ENCODE measurements around the gene USP16. TPM values are rescaled to one million over a fixed set of nuclear protein-coding genes. Genes with fewer than 3 reads are reported as not detected.

USP16 gene
- total RNA-seq, 1 donor from 2014 or later = 33.4 TPM

DNA sequence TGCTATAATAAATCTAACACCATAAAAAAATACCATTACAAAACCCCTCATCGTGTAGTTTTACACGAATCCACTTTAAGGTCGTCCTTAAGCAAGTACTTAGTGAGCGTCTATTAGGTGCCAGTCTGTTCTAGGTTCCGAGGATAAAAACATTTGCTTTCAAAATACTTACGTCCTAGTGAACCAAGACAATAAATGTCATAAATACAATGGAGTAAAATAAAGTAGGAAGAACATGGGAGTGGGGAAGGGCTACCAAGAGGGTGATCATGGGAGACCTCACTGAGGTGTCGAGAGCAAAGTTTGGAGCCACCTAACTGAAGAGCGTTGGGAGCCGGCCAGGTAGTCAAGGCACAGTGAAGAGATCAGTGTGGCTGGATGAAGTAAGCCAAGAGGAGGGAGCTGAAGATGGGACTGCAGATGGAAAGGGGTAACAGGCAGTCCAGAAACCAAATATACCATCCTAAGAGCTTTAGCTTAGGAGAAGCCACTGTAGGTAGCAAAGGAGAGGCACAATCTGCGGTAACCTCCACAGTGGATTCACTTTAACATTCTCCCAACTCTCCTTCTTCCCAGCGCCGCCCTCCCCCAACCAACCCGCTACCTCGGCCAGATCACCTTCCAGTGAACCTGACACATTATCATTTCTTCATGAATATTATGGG, 32.5 kb upstream of the USP16 start:
- ATAC-seq = peak in 1 of 2 donors; percentile 25
- peak overlapping the region; percentile 92 for H3K27ac ChIP-seq

DNA sequence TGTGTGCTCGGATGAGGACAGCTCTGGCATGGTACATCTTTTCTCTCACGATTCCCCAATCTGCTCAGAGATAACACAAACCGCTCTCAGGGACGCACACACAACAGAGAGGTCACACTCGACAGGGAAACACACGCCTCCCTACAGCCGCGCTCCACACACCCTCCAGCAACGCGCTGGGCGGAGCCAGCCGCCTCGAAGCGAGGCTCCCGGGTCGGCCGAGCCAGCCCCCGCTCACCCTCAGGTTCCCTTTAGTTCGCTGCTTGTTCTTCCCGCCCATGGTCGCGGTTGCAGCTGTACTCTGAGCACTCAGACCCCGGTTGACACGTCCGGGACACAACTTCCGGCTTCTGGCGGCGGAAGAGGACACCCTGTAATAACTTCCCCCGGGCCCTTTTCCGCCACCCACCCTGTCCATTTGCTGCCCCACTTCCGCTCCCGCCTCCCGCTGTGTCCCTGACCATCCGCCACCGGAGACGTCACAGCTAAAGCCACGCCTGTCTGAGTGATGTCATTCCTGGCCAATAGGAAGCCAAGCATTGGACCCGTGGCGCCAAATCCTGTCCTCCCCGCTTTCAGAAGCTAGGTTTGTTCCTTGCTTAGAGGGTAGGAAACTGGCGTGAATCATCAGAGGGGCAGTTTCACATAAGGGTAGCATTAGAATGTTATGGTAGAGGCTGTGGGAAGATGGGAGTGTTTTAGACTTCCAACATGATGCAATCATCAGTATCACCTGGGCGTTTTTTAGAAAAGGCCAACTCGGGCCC, 31.8 kb upstream of the USP16 start, which contains the start of gene LTN1:
TSS of gene LTN1 (minus strand) at position 352 of the 767 bp plus-strand sequence. CDS start at position 280, 72 bp downstream.
- intact Hi-C loops (cut with DNase I) = no loop called here
- Histone ChIP-seq H3K9me3 (no peaks in the 10 kb centered on the region), H3K27me3 (ENCODE audit: low read depth) (no peaks in the 10 kb centered on the region), H3K4me3 (peak within 1 kb of the TSS; percentile 96), H3K27ac (peak within 1 kb of the TSS; percentile 92), H3K36me3 (no peaks in the 10 kb centered on the region), H3K4me1 (peaks cover 20% of the 10 kb centered on the region)
- TF ChIP-seq, protein P1, sequence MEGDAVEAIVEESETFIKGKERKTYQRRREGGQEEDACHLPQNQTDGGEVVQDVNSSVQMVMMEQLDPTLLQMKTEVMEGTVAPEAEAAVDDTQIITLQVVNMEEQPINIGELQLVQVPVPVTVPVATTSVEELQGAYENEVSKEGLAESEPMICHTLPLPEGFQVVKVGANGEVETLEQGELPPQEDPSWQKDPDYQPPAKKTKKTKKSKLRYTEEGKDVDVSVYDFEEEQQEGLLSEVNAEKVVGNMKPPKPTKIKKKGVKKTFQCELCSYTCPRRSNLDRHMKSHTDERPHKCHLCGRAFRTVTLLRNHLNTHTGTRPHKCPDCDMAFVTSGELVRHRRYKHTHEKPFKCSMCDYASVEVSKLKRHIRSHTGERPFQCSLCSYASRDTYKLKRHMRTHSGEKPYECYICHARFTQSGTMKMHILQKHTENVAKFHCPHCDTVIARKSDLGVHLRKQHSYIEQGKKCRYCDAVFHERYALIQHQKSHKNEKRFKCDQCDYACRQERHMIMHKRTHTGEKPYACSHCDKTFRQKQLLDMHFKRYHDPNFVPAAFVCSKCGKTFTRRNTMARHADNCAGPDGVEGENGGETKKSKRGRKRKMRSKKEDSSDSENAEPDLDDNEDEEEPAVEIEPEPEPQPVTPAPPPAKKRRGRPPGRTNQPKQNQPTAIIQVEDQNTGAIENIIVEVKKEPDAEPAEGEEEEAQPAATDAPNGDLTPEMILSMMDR (IDR thresholded peaks at IDR 0.05) = no peak
- DNase-seq = peak; percentile 98
- peak; percentile 100 for ATAC-seq

More for the DNA sequence above, 32.5 kb upstream of the USP16 start:
- DNase-seq = no peak
- TF ChIP-seq, protein P1 (IDR thresholded peaks at IDR 0.05) = no peak
- Histone ChIP-seq H3K9me3 (no peaks in the 10 kb centered on the region), H3K27me3 (ENCODE audit: low read depth) (no peaks in the 10 kb centered on the region), H3K36me3 (no peaks in the 10 kb centered on the region), H3K4me3 (peak overlapping the region; percentile 96), H3K4me1 (peaks cover 20% of the 10 kb centered on the region)
- intact Hi-C loops (cut with DNase I) = no loop called here

DNA sequence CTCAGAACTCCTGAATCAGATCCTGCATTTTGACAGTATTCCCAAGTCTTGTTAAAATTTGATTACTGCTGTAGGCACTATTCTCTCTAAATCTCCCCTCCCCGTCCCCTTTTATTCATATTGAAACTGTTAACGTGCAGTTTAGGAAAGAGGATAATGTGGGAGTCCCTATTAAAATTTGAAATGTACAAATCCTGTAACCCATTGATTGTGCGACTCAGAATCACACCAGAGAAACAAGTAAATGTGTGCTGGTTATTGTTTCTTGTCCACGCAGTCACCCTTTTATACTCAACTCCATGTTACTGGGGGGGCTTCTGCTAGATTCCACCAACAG, 31.2 kb upstream of the USP16 start:
- DNase-seq (no peak), ATAC-seq (no peak)
- Histone ChIP-seq H3K36me3 (no peaks in the 10 kb centered on the region), H3K9me3 (no peaks in the 10 kb centered on the region), H3K27ac (peak overlapping the region; percentile 92), H3K4me3 (peak overlapping the region; percentile 96), H3K4me1 (peaks cover 20% of the 10 kb centered on the region), H3K27me3 (ENCODE audit: low read depth) (no peaks in the 10 kb centered on the region)
- intact Hi-C loops (cut with DNase I) = no loop called here
- TF ChIP-seq, protein P1 (IDR thresholded peaks at IDR 0.05) = no peak

DNA sequence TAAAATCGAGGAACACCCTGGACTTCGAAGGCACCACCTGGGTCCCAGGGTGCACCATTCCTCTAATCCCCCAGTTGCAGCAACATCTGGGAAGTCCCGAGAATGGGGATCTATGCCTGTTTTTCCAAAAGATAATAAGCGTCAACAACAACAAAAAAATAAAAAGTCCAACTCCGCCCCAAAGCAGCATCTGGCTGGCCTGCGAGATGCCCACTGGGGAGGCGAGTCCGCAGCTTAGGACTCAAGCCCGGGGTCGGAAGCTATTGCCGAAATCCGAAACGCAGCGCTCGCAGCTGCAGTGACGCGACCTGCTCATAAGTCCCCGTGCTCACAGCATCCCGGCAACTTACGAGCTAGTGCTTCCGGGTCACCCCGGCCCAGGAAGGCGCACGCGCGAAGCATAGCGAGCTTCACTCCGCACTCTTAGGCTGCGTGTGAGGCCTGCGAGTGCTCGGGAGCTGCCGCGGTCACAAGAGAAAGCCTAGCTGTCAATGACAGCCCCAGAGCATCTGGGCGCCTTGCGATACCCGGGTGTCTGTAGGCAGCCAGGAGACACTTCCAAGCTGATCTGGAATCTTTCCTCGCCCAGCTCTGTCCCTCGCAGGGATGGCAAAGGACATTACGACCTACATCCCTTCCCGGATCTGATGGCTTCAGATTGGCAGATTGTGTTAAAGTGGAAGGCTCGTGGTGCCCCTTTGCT, 21.9 kb upstream of the USP16 start:
- DNase-seq = peak; percentile 98
- ATAC-seq = peak; percentile 100
- Histone ChIP-seq H3K4me1 (peaks cover 7% of the 10 kb centered on the region), H3K27me3 (ENCODE audit: low read depth) (no peaks in the 10 kb centered on the region), H3K4me3 (peak overlapping the region; percentile 62), H3K36me3 (peaks cover 9% of the 10 kb centered on the region), H3K9me3 (no peaks in the 10 kb centered on the region), H3K27ac (peak overlapping the region; percentile 92)
- TF ChIP-seq, protein P1 (IDR thresholded peaks at IDR 0.05) = no peak
- intact Hi-C loops (cut with DNase I) = no loop called here

DNA sequence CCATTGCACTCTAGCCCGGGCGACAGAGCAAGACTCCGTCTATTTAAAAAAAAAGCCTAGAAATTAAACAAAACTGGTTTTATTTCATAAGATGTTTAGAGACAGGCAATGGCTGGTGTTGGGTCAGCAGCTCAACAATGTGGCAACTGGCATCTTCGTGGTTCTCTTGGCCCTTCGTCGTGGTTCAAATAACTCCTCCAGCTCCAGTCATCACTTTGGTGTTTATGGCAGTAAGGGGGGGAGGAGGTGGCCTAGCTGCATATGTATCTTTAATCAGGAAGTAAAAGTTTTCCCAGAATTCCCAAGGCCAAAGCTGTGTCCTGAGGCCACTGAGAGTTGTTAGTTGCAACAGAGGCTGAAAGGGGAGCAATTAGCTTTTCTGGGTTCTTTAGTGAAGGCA, 18.8 kb upstream of the USP16 start:
- DNase-seq (no peak), ATAC-seq (no peak)
- peaks cover 19% of the 10 kb centered on the region for H3K36me3 ChIP-seq
- TF ChIP-seq, protein P1 (IDR thresholded peaks at IDR 0.05) = no peak
- H3K9me3 ChIP-seq = no peaks in the 10 kb centered on the region
- H3K4me3 ChIP-seq = no peak overlapping the region
- no peak overlapping the region for H3K27ac ChIP-seq
- H3K27me3 ChIP-seq (ENCODE audit: low read depth) = no peaks in the 10 kb centered on the region
- intact Hi-C loops (cut with DNase I) = no loop called here
- H3K4me1 ChIP-seq = peaks cover 7% of the 10 kb centered on the region
